HG03095 (cell line): ENCODE results near the gene CSF2.

Experiments
- ATAC-seq: cut with Tn5 transposase; IDR thresholded peaks from one replicate; pipeline ENCODE4 v1.9.1; 2021; ENCODE audit warnings: moderate library complexity; ENCODE audit not compliant: unreplicated experiment

The CSF2 gene

DNA sequence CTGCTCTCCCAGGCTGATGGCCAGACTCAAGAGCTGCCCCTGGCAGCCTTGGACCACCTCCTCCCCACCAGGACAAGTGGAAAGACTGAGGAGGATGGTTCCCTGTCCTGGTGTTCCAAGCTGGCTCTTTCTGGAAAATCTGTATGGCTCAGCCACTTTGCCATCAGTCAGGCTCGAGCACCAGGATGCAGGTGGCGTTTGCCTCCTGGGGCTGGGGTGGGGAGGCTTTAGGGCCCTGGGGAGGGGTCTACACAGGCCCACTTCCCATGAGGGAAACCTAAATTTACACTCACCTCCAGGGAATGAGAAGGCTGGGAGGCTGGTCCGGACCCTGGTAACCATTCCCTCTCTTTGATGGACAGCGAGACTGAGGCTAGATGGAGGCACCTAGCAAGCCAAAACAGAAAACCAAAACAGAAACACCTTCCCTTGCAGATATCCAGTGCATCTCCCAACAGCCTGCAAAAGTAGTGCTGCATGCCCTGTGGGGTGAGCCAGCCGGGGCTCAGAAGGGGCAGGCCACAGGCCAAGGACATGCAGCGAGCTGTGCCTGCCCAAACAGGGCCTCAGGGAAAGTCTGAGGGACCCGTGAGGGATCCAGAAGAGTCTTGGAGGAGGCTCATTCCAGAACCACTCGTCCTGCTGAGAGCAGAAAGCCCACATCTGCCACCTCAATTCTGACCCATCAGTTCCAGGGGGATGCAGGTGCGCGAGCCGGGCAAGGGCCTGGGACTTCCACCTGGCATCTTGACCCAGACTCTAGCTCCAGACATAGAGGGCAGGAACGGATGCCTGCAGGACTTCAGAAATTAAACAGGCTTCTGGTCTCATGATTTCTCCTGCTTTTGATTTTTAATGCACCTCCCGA, 5.4 kb upstream of the CSF2 start:
- no peak for ATAC-seq

DNA sequence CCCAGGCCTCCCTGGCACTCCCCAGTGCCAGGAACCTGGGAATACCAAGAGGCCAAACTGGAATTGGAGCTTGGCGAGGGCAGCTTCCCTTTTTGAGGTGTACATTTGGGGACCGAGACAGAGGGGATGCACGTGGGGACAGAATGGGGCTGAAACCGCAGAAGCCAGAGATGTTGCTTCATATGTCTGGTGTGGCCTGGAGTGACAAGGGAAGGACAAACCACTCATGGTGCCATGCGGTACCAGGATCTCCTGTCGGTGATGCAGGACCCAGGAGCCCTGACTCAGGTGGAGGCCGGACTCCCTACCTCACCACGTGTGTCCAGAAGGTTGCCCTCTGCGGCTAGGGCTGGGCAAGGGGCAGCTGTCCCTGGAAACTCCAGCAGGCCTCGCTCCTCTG, 4.0 kb upstream of the CSF2 start:
- ATAC-seq, result no peak

GRCh38 chr5:132069994-132070393, 3.6 kb upstream of the CSF2 start:
- no peak for ATAC-seq

DNA sequence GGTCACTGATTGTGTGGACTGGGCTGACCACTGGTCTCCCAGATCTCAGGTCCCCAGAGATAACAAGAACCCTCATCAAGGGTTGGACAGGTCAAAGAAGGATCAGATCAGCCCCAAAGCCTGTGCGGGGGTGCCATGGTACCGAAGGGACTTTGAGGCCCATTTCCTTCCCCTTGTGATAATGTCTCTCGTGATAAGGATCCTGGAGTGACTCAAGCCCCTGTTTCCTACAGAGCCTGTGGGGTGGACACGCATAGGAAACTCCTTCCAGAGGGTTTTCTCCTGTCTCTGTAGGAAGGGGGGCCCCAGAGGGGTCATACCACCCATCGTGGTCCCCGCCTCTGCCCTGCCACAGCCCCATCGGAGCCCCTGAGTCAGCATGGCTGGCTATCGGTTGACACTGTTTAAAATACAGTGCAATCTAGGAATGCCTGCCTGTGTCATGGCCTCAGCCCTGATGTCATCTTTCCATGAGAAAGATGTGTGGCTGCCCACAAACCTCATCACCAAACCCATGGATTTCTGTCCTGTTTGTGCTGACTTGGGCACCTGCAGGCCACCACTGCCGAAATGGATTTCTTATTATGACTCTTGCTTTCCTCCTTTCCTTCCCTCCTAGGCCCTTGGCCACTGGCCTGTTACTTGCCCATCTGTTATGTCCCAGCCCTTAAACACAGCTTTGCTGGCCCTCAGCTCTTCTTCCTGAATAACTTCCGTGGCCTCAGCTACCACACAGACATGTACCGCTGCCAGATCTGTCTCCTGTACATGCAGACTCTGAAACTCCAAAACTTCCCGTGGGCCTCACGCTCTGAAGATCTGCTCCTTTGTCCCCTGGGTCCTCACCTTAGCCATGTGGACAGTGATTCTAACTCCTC, 2.9 kb upstream of the CSF2 start:
- no peak for ATAC-seq

DNA sequence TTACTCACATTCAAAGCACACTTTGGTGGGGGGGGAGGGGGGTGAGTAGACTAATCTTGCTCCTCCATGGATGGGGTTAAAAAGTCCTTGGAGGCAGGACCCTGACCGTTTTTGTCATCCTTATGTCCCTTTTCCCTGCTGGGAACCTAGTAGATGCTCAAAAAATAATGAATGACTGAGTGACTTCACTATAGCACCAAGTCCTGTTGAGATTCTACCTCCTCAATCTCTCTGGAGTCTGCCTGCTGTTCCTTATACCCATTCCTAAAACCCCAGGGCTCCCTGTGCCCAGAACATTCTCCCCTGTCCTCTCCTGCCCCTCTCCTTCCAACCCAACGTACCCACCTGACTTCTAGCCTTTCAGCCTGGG, 2.3 kb upstream of the CSF2 start:
- no peak for ATAC-seq

GRCh38 chr5:132072070-132072469, 1.5 kb upstream of the CSF2 start:
- no peak for ATAC-seq

- no peak for ATAC-seq
These were observed 1.1 kb upstream of the CSF2 start for GRCh38 chr5:132072528-132072927.

GRCh38 chr5:132074091-132074771, 642 bp downstream of the CSF2 start:
- ATAC-seq, result no peak

DNA sequence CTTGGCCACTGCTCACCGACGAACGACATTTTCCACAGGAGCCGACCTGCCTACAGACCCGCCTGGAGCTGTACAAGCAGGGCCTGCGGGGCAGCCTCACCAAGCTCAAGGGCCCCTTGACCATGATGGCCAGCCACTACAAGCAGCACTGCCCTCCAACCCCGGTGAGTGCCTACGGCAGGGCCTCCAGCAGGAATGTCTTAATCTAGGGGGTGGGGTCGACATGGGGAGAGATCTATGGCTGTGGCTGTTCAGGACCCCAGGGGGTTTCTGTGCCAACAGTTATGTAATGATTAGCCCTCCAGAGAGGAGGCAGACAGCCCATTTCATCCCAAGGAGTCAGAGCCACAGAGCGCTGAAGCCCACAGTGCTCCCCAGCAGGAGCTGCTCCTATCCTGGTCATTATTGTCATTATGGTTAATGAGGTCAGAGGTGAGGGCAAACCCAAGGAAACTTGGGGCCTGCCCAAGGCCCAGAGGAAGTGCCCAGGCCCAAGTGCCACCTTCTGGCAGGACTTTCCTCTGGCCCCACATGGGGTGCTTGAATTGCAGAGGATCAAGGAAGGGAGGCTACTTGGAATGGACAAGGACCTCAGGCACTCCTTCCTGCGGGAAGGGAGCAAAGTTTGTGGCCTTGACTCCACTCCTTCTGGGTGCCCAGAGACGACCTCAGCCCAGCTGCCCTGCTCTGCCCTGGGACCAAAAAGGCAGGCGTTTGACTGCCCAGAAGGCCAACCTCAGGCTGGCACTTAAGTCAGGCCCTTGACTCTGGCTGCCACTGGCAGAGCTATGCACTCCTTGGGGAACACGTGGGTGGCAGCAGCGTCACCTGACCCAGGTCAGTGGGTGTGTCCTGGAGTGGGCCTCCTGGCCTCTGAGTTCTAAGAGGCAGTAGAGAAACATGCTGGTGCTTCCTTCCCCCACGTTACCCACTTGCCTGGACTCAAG, 1.5 kb downstream of the CSF2 start:
- ATAC-seq, result no peak

GRCh38 chr5:132075719-132076077, 2.1 kb downstream of the CSF2 start:
- ATAC-seq, result no peak

- ATAC-seq, result no peak
These were observed 2.7 kb downstream of the CSF2 start for GRCh38 chr5:132076202-132076830.

- ATAC-seq, result no peak
These were observed 3.4 kb downstream of the CSF2 start for GRCh38 chr5:132076983-132077382.

GRCh38 chr5:132079081-132079480, 5.5 kb downstream of the CSF2 start:
- ATAC-seq, result no peak

GRCh38 chr5:132079619-132080018, 6.0 kb downstream of the CSF2 start:
- ATAC-seq, result no peak

DNA sequence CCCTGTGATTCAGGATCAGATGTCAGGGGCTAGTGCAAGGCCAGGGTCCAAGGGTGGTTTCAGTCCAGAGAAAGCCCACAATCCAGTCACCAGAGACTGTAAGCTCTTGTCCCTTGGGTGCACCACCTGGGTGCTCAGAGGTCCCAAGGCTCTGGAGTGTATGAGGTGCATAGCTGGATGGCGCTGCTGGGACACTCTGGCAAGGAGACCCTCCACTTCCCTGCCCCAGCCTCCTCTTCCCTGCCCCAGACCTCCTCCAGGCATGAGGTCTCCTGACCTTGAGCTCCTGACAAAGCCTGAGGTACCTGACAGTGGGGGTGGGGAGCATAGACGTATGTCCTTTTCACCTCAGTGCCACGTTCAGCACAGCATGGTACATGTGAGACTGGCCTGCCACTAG, 7.0 kb downstream of the CSF2 start:
- ATAC-seq, result no peak

- no peak for ATAC-seq
These were observed 7.9 kb downstream of the CSF2 start for GRCh38 chr5:132081458-132081857.

DNA sequence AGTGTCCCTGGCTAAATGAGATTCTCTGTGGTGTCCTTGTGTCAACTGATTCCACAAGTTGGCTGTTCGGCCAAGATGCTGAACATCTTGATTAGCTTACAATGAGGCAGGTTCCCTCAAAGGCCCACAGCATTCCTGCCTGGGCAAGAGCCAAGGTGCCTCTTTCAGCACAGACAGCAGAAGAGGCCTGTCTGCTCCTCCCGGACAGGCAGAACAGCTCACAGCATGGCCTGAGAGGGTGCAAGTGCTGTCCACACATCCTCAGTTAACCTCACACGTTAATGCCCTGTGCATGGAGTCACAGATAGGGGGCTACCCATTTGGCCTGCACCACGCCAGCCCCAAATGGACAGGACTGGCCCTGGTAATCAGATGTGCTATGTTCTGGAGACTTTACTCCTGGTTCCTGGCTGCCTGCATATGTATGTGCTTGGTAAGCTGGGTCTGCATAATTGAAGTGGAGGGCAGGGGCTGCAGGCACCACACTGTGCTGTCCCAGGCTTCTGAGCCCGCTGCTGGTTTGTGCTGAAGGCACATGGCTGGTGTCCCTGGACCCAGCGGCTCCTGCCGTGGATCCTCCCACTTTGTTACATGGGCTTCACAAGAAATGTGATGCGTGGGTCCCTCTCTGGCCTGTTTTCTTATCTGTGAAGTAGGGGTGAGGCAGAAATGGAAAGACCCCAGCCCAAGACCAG, 8.9 kb downstream of the CSF2 start:
- no peak for ATAC-seq

- ATAC-seq, result no peak
These were observed 9.6 kb downstream of the CSF2 start for GRCh38 chr5:132083071-132083678.

GRCh38 chr5:132085686-132086085, 12.1 kb downstream of the CSF2 start:
- no peak for ATAC-seq
